NCI-H2171 (cell line): ENCODE measurements around the gene TNIP2.
"Not testable (repeated sequence)": the region's sequence is repeated elsewhere in the genome, so short reads cannot be mapped to it uniquely, and the experiment has no call there.

ENCODE experiments used
- DNase-seq: peaks from one replicate; lab custom pipeline; 2025; lab: John Stamatoyannopoulos, UW

The TNIP2 gene

DNA sequence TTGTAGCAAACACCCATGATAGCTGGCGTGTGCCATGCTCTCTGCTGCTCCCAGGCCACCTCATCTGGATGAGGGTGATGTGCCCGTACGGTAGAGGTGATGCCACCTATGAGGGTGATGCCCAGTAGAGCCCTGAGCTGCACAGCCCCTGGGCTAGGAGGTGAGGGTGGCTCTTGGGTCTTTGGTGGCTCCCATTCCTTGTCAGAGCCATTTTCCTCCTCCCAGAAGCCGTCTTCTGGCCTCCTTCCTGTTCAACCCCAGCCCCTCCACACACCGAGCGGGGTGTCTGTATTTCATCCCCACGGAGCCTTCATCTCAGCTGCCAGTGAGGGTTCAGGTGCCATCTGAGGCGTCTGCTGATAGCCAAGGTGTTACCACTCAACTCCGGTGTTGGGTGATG is 12.0 kb upstream of the TNIP2 start:
- DNase-seq = no peak

GRCh38 chr4:2767705-2768074 is 11.6 kb upstream of the TNIP2 start:
- DNase-seq = no peak

DNA sequence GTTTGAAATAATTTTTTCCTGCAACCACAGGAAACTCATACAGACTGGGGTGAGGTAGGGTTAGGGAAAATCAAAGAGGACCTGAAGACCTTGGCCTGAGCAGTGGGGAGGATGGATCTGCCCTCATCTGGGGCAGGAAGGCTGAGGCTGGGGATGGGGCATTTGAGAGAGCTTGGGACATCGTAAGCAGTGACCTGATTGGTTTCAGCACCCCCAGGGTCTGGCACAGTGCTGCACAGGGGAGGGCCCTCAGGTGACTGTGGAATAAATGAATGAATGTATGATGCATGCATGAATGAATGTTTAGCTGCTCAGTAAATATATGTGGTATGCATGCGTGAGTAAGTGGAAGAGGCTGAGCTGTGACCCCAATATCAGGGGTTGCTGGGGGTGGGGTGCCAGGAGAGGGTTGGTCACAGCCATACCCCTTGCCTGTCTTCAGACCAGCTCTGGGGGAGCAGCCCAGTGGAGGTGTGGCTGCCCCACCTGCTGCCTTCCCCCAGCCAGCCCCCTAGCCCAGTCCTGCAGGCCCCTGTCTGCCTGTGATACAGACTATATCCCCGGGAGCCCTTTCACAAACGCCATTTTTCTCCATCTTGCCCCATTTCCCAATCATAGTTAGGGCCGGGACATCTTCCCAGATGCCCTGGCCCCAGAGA is 11.0 kb upstream of the TNIP2 start:
- DNase-seq = no peak

DNA sequence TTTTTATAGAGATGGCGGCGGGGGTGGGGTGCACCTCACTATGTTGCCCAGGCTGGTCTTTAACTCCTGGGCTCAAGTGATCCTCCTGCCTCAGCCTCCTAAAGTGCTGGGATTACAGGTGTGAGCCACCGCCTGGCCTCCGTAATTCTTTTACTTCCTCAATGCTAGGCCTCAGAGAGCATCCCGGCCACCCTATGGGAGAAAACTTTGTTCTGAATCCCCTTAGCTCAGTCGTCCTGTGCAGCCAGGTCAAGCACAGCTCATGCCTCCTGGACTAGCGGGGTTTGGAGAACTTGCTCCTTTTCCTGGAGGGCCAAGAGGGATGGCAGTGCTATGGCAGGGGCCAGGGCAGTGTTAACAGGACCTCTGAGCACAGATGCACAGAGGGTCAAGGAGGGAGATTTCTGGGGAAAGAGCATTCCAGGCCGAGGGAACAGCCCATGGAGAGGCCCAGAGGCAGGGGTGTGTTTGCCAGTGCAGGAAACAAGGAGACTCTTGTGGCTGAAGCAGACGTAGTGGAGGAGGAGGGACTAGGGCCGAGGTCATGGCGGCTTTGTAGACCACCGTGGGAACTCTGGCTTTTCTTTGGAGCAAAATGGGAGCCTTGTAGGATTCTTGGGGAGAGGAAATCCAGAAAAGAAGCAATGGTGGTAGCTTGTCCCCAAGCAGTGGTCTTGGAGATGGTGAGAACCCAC is 9.8 kb upstream of the TNIP2 start:
- no peak for DNase-seq

- DNase-seq = no peak
Measured at GRCh38 chr4:2763511-2763967, 7.4 kb upstream of the TNIP2 start.

DNA sequence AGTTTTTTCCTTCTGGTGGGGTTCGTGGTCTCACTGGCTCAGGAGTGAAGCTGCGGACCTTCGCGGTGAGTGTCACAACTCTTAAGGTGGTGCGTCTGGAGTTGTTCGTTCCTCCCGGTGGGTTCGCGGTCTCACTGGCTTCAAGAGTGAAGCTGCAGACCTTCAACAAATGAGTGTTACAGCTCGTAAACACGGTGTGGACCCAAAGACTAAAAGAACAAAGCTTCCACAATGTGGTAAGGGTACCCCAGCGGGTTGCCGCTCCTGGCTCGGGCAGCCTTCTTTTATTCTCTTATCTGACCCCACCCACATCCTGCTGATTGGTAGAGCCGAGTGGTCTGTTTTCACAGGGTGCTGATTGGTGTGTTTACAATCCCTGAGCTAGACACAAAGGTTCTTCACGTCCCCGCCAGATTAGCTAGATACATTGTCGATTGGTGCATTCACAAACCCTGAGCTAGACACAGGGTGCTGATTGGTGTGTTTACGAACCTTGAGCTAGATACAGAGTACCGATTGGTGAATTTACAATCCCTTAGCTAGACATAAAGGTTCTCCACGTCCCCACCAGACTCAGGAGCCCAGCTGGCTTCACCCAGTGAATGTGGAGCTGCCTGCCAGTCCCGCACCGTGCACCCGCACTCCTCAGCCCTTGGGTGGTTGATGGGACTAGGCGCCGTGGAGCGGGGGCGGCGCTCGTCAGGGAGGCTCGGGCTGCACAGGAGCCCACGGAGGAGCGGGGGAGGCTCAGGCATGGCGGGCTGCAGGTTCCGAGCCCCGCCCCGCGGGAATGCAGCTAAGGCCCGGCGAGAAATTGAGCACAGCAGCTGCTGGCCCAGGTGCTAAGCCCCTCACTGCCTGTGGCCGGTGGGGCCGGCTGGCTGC is 6.6 kb upstream of the TNIP2 start:
- not testable (repeated sequence) for DNase-seq

DNA sequence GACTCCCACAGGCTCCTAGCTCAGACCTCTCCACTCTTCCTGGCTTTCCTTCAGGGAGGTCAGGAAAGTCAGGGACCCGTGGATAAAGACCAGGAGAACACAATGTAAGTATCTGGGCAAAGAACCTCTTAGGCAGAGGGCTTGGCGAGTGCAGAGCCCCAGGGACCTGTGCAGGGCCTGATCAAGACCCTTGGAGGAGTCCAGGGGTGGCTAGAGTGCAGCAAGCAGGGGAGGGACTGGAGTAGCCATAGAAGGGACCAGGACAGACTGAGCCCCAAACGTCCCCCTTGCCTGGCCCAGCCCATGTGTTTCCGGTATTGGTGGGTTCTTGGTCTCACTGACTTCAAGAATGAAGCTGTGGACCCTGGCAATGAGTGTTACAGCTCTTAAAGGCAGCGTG is 5.9 kb upstream of the TNIP2 start:
- no peak for DNase-seq

GRCh38 chr4:2761035-2761923 is 5.1 kb upstream of the TNIP2 start:
- DNase-seq = no peak

- DNase-seq = no peak
Measured at GRCh38 chr4:2757426-2757825, 1.3 kb upstream of the TNIP2 start.

GRCh38 chr4:2756691-2757350 is 685 bp upstream of the TNIP2 start:
- DNase-seq = no peak

DNA sequence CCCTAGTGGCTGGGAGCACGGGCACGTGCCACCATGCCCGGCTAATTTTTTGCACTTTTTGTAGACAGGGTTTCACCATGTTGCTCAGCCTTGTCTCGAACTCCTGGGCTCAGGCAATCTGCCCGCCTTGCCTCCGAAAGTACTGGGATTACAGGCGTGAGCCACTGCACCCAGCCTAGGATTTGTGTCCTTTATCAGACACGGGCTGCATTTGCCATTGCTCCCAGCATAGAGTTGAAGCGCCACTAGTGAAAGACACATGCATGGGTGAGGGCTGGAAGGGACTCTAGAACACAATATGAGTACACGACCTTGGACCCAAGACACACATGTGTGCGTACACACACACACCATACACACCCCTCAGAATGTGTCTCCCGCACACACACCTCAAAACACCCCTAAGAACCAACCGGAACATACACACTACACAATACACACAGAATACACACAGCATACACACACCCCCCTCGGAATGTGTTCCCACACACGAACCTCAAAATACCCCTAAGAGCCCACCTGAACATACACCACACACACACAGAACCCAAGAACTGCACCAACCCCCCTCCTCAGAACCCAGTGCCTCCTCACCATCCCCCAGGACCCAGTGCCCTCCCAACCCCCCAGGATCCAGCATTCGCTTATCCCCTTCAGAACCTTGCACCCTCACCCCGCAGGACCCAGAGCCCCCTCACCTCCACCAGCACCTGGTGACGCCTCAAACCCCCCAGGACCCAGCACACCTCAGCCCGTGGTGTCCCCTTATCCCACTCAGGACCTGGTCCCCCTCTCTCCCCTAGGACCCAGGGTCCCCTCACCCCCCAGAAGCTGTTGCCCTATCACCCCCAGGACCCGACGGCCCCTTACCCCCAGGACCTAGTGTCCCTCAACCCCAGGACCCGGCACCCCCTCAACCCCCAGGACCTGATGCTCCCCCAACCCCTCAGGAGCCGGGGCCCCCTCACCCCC is 1.0 kb downstream of the TNIP2 start:
- DNase-seq = no peak

DNA sequence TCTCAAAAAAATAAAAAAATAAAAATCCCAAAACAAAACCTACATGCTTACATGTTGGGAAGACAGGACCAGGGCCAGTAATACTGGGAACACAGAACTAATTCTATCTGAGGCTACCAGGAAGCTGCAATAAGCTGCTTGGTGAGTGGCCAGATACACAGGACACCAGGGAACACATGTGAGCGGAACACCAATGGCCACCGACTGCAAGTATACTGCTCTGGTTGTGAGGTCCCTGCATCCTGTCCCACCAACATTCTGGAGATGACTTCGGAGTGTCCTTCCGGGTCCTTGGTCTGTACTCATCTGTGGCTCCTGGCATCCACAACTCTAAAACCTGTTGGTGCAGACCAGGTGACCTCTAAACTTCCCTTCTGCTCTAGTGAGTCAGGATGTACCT is 2.7 kb downstream of the TNIP2 start:
- no peak for DNase-seq

GRCh38 chr4:2750719-2751605 is 5.2 kb downstream of the TNIP2 start:
- no peak for DNase-seq

DNA sequence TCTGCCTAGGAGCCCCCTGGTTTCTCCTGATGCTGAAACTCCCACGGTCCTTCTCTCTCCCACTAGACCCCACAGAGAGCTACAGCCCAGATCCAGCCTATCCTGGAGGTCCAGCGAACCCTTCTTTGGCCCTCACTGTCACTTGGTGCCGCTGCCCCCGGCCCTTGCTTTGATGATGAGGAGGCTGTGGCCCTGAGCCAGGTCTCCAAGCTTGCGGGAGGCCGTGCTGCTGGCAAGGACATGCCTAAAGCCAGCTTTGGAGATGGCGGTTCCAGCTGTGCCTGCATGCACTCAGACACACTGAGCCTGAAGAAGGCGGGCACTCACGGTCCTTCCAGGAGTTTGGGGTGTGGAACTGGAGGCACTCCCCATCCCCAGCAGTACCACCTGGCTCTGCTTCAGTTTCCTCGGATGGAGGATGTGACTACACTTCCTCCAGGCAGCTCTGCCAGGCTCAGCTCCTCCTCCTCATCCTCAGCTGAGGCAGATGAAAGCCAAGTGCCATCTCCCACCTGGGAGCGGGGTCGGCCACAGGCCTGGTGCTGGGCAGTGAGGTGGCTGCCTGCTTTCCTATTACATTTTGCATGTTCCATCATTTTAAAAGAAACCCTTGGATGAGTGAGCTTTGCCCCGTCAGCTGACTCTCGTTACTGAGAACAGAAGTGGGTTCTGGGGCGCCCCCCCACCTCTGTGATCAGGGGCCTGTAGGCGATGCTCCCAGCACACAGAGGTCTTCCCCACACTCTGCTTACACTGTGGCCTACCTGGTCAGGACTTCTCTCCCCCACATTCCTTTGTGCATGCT is 9.0 kb downstream of the TNIP2 start:
- DNase-seq = no peak

DNA sequence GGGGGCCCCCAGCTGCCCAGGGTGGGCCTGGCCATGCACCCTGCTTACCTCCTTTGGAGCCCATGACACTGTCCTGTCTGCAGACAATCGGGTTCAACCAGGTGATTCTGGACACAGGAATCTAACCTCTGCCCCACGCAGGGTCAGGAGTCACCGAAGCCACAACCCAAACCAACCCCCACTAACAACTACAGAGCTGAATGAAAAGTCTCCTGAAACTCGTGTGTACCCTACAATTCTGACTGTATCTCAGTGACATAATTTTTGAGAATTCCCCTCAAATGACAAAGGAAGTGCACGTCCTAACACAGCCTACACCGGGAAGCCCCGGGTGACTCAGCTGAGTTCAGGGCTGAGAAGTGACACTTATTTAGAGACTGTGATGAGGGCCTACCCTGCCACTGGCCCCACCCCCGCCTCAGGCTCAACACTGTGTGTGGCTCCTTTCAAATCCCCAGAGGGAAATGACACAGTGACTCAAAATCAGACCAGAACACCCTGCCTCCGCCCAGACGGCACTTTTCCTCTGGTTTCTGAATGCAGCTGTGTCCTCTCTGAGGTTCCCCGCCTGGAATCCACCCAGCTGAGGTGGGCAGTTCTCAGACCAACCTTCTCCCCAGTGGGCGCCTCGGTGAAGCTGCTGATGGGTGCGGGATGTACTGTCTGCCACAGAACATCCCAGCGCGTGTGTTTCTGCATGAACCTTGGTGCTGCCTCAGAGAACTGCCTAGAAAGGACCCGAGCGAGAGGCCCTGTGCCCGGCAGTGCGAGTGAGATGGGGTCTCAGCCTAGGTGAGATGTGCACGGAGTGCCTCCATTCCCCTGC is 9.9 kb downstream of the TNIP2 start:
- DNase-seq = no peak

- no peak for DNase-seq
Measured at GRCh38 chr4:2745516-2745915, 10.6 kb downstream of the TNIP2 start.

GRCh38 chr4:2744576-2745270 is 11.4 kb downstream of the TNIP2 start:
- no peak for DNase-seq
